Measurements from ENCODE around the gene WDR49.

Gene WDR49

DNA sequence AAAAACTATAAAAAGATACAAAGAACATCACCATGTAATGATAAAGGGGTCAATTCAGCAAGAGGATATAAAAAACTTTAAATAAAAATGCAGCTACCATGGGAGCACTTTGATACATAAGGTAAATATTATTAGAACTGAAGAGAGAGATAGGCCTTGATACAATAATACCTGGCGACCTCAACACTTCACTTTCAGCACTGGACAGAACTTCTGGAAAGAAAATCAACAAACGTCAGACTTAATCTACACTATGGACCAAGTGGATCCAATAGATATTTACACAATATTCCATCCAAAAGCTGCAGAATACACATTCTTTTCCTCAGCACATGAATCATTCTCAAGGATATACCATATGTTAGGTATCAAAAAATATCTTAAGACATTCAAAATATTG is 42.0 kb downstream of the WDR49 start:
- no peak for DNase-seq

DNA sequence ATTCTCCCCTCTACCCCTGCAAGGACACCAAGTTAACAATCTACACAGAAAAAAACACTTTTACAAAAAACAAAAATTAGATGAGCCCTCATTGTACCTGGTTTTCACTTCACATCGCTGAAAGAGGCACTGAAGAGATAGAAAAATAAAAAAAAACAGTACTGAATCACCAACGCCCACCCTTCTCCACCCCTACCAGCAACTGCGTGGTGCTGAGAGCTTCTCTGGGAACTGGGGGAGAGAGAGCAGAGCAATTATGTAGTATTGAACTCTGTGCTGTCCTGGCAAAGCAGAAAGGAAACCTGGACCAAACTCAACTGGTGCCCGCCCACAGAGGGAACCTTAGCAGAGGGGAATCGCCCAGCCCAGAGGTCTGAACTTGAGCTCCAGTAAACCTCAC is 44.6 kb downstream of the WDR49 start:
- DNase-seq, result no peak

DNA sequence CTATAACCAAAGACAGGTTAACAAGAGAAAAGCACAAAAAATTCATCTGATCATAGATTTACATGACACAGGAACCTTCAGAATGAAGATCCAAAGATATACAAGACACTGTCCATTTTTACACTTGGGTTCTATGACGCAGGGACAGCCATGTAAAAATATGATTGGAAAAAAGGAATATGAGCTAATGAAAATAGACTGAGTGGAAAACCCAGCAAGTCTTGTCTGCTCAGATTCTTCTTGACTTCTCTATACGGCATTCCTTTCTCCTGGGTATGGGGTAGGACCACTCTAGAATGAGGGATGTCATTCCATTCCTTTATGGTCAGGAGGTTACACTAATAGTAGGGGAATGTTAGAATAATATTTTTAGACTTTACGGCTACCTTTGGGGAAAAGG is 46.9 kb downstream of the WDR49 start:
- DNase-seq, result no peak

- no peak for DNase-seq
Observed at GRCh38 chr3:167605871-167606270, 47.9 kb downstream of the WDR49 start.

- DNase-seq, result no peak
Observed at GRCh38 chr3:167602041-167602440, 51.7 kb downstream of the WDR49 start.

- no peak for DNase-seq
Observed at GRCh38 chr3:167587651-167588050, 66.1 kb downstream of the WDR49 start.

DNA sequence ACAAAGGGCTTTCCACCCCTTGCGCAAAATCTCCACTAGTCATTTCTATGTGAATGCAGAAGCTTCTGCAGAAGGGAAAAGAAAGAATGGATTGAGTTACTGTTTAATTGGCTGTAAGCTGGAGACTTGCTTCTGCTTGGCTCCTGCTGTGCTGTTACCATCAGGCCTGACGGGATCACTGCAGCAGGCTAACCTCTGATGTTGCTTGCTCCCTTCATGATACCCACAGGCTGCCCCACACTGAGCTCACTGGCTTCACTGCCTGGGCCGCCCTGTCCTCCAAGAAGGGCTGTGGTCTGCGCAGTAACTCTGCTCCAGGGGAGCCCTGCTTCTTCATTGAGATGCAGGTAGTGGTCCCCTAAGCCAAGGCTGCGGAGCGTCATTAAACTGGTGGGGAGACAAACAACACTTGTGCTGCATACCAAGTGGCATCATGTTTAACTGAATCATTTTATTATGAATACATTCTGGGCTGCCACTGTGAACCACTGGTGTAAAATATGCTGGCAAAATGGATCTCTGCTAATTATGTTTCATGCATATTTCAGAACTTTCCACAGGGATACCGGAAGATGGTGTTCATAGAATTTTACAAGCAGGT is 78.6 kb downstream of the WDR49 start:
- no peak for DNase-seq

GRCh38 chr3:167572991-167573390 is 80.8 kb downstream of the WDR49 start:
- no peak for DNase-seq

GRCh38 chr3:167568634-167569033 is 85.1 kb downstream of the WDR49 start:
- no peak for DNase-seq

DNA sequence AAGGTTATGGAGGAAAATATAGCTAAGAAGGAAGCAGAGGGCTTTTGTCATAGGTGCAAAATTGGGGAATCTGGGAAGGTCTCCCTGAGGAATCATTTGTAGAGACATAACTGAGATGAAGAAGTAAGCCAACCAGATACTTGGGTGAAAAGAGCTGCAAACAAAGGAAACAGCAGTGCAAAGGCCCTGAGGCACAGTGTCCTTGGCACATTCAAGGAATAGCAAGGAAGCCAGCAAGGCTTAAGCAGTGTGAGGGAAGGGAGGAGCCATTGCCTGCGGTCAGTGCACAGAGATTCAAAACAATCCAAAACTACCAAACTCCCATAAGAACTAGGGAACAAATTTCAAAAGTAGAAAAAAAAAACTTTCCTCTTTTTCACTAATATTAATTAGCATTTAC is 88.3 kb downstream of the WDR49 start:
- DNase-seq, result no peak

DNA sequence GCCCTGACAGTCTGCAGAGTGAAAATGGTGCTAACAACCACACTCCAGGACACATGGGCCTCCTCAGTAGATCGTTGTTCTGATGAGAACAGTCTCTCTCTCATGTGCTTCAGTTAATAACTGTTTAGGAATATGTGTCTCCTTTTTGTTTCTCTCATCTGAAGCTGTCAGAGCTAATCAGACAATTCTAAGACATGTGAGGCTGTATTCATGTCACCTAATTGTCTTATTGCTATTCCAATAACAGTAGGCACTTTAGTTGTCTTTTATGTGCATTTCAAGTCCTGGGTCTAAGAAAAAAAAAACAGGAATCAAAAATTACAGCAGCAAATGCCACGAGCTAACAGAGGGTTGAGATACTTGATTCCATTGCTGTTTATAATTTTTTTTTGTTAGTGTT is 89.1 kb downstream of the WDR49 start:
- DNase-seq, result no peak

GRCh38 chr3:167559924-167560323 is 93.8 kb downstream of the WDR49 start:
- peak; percentile 17 for DNase-seq

DNA sequence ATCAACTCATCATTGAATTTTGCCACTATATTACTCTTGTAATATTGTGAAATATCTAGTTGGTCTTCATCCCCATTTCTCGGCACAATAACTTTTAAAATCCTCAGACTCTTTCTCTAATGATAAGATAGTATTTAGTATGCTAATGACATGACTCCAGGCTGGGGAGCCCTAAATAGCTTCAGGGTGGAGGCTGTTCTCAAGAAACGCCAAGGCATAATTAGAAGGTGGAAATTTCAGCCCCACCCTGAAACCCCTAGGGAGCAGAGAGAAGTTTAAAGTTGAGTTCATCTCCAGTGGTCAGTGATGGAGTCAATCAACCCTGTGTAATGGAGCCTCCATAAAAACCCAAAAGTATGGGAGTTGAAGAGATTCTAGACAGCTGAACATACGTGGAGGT is 98.8 kb downstream of the WDR49 start:
- DNase-seq, result no peak

- no peak for DNase-seq
Observed at GRCh38 chr3:167538081-167538480, 115.7 kb downstream of the WDR49 start.

- no peak for DNase-seq
Observed at GRCh38 chr3:167521006-167521355, 132.8 kb downstream of the WDR49 start.

GRCh38 chr3:167520266-167521005 is 133.3 kb downstream of the WDR49 start:
- no peak for DNase-seq

DNA sequence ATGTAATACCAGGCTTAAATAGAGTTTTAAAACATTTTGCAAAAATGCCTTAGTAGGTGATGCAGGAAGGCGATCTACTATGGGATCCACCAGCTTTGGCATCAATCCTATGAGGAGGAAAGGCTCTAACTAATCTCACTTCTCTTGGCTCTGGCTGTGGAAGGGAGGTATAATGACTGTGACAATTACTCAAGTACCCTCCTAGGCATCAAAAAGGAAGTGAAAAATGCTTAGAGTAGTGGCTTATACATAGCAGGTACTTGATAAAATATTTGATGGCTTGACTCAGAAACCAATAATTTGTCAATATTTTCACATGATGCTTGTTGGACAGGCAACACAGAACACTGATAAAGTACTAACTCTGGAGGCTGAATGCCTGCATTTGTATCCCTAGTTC is 145.8 kb downstream of the WDR49 start:
- DNase-seq, result no peak

DNA sequence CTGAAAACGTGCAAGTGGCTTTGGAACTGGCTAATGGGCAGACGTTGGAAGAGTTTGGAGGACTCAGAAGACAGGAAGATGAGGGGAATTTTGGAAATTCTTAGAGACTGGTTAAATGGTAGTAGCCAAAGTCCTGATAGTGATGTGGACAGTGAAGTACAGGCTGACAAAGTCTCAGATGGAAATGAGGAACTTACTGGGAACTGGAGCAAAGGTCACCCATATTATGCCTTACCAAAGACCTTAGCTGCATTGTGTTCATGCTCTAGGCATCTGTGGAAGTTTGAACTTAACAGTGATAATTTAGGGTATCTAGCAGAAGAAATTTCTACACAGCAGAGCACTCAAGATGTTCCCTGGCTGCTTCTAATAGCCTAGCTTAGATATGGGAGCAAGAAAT is 151.3 kb downstream of the WDR49 start:
- DNase-seq, result no peak

DNA sequence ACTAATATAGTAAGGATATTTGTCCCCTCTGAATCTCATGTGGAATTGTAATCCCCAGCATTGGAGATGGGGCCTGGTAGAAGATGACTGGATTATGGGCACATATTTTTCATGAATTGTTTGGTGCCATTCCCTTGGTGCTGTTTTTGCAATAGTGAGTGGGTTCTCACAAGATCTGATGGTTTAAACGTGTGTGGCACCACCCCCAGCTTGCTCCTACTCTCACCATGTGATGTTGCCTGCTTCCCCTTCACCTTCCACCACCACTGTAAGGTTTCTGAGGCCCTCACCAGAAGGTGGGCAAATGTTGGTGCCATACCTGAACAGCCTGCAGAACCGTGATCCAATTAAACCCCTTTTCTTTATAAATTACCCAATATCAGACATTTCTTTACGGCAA is 151.8 kb downstream of the WDR49 start:
- no peak for DNase-seq

DNA sequence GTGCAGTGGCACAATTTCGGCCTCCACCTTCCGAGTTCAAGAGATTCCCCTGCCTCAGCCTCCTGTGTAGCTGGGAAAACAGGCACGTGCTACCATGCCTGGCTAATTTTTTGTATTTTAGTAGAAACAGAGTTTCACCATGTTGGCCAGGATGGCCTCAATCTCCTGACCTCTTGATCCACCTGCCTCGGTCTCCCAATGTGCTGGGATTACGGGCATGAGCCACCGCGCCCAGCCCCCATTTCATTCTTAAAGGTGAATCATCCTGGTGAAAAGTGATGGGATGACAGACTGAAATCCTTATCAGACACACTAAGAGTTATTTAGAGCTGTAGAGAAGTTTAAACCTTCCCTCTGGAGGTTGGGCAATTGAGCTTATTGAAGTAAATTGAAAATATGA is 155.8 kb downstream of the WDR49 start:
- DNase-seq, result no peak

GRCh38 chr3:167493244-167493643 is 160.5 kb downstream of the WDR49 start:
- DNase-seq, result no peak

- no peak for DNase-seq
Observed at GRCh38 chr3:167491621-167492020, 162.1 kb downstream of the WDR49 start.

GRCh38 chr3:167489571-167489970 is 164.2 kb downstream of the WDR49 start:
- DNase-seq, result no peak

GRCh38 chr3:167487556-167487955 is 166.2 kb downstream of the WDR49 start:
- DNase-seq, result no peak

DNA sequence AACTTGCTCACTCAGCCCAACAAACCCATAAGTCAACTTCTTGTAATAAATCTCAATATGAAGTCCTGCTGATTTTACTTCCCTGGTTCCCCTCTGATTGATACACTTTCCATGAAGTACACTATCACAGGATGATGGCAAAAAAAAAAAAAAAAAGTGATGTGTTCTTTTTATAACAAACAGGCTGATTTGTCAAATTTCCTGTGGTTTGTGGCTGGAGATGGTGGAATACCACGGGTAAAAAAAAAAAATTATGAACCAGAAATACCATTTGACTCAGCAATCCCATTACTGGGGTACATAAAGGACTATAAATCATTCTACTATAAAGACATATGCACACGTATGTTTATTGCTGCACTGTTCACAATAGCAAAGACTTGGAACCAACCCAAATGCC is 169.2 kb downstream of the WDR49 start:
- DNase-seq, result no peak
